Measurements from ENCODE around the gene IL1RN. TPM values are rescaled to one million over a fixed set of nuclear protein-coding genes. Genes with fewer than 3 reads are reported as not detected.

The IL1RN gene
- total and polyA plus RNA-seq, 2 of the 13 experiments (the other 11 are each of a cell fraction or from before 2014, with no cell fraction given), result 21.2 to 101 TPM

DNA sequence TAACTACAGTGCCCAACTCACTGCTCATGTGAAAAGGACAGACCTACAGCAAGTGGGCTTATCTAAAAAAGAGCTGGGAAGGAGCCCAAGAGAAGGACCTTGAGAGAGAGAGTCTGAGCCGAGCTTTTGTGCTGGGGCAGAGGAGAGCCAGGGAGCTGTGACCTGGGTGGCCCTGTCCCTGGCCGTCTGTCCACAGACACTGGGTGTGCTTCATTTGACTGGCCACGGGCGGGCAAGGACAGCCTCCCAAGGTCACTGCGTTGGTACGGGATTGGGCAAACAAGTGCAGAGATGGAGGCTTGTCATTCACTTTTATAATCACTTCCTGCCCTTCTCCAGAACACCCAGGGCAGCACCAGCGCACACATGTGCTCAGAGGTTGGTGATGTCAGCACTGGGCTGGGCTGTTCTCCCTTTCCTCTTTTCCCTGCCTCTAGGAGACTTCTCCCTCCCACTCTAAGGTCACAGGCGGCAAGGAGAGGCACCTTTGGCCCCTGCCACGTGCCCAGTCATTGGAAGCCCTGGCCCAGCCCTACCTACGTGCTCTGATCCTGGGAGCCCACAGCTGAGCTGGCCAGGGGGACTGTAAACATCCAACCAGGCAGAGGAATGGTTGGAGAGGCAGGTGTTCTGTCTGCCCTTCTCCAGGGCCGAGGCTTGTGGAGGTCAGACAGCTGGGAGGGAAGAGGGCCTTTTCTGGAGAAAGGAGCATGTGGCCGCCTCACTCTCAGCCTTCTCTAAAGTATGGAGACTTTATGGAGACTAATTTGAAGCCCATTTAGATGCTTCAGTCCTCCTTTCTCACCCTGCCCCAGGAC lies 39.9 kb downstream of the IL1RN start (continued):
- peak; percentile 81 for TF ChIP-seq KAT8 (CRISPR knock-in tag; IDR thresholded peaks at IDR 0.05)
- TF ChIP-seq ZSCAN9 (CRISPR knock-in tag; IDR thresholded peaks at IDR 0.05; ENCODE audit: borderline replicate concordance), result peak; percentile 99
- TF ChIP-seq CREBL2 (CRISPR knock-in tag; IDR thresholded peaks at IDR 0.05; ENCODE audit: borderline replicate concordance), result 0 out of 2 replicates have a peak, but pooled peaks have one; percentile 17
- peak; percentile 93; the same call in 1 of the 2 replicates for TF ChIP-seq HOXD1 (CRISPR knock-in tag; IDR thresholded peaks at IDR 0.05)
- peak; percentile 40; the same call in 1 of the 2 replicates for TF ChIP-seq PRMT3 (CRISPR knock-in tag; IDR thresholded peaks at IDR 0.05; ENCODE audit: borderline replicate concordance, low read depth)
- no peak for TF ChIP-seq LCORL (IDR thresholded peaks at IDR 0.05)
- TF ChIP-seq LCORL (CRISPR knock-in tag; IDR thresholded peaks at IDR 0.05), result peak; percentile 98
- peak; percentile 81; the same call in 1 of the 2 replicates for TF ChIP-seq ZFP41 (CRISPR knock-in tag; IDR thresholded peaks at IDR 0.05; ENCODE audit: borderline replicate concordance)
- TF ChIP-seq, protein P1, sequence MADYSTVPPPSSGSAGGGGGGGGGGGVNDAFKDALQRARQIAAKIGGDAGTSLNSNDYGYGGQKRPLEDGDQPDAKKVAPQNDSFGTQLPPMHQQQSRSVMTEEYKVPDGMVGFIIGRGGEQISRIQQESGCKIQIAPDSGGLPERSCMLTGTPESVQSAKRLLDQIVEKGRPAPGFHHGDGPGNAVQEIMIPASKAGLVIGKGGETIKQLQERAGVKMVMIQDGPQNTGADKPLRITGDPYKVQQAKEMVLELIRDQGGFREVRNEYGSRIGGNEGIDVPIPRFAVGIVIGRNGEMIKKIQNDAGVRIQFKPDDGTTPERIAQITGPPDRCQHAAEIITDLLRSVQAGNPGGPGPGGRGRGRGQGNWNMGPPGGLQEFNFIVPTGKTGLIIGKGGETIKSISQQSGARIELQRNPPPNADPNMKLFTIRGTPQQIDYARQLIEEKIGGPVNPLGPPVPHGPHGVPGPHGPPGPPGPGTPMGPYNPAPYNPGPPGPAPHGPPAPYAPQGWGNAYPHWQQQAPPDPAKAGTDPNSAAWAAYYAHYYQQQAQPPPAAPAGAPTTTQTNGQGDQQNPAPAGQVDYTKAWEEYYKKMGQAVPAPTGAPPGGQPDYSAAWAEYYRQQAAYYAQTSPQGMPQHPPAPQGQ (CRISPR knock-in tag; IDR thresholded peaks at IDR 0.05; ENCODE audit: borderline replicate concordance), result no peak
- TF ChIP-seq, protein P2, sequence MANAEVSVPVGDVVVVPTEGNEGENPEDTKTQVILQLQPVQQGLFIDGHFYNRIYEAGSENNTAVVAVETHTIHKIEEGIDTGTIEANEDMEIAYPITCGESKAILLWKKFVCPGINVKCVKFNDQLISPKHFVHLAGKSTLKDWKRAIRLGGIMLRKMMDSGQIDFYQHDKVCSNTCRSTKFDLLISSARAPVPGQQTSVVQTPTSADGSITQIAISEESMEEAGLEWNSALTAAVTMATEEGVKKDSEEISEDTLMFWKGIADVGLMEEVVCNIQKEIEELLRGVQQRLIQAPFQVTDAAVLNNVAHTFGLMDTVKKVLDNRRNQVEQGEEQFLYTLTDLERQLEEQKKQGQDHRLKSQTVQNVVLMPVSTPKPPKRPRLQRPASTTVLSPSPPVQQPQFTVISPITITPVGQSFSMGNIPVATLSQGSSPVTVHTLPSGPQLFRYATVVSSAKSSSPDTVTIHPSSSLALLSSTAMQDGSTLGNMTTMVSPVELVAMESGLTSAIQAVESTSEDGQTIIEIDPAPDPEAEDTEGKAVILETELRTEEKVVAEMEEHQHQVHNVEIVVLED (CRISPR knock-in tag; IDR thresholded peaks at IDR 0.05; ENCODE audit: borderline replicate concordance), result peak; percentile 76
- no peak for TF ChIP-seq ZSCAN30 (CRISPR knock-in tag; IDR thresholded peaks at IDR 0.05)
- no peak for TF ChIP-seq CBX2 (IDR thresholded peaks at IDR 0.05; ENCODE audit: low read depth, low read length)
- TF ChIP-seq CBX2 (CRISPR knock-in tag; IDR thresholded peaks at IDR 0.05; ENCODE audit: low read depth), result peak; percentile 90; the same call in 1 of the 2 replicates
- peak; percentile 52 for TF ChIP-seq HMG20B (CRISPR knock-in tag; conservative IDR thresholded peaks at IDR 0.05)
- peak; percentile 95 for TF ChIP-seq ZNF230 (CRISPR knock-in tag; IDR thresholded peaks at IDR 0.05)
- TF ChIP-seq ZNF790 (CRISPR knock-in tag; IDR thresholded peaks at IDR 0.05; ENCODE audit: borderline replicate concordance), result peak; percentile 91; the same call in 1 of the 2 replicates
- peak; percentile 80 for TF ChIP-seq POLR2AphosphoS5 (IDR thresholded peaks at IDR 0.05; ENCODE audit: low read depth, low read length)
- TF ChIP-seq SMC3 (IDR thresholded peaks at IDR 0.05; ENCODE audit: low read length), result no peak
- TF ChIP-seq, protein P3, sequence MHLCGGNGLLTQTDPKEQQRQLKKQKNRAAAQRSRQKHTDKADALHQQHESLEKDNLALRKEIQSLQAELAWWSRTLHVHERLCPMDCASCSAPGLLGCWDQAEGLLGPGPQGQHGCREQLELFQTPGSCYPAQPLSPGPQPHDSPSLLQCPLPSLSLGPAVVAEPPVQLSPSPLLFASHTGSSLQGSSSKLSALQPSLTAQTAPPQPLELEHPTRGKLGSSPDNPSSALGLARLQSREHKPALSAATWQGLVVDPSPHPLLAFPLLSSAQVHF (CRISPR knock-in tag; IDR thresholded peaks at IDR 0.05), result peak; percentile 87; the same call in 1 of the 2 replicates
- peak; percentile 80; the same call in 1 of the 2 replicates for TF ChIP-seq JUN (CRISPR knock-in tag; IDR thresholded peaks at IDR 0.05)
- peak; percentile 46; the same call in 1 of the 2 replicates for TF ChIP-seq PHF20 (CRISPR knock-in tag; IDR thresholded peaks at IDR 0.05)
- TF ChIP-seq KDM6A (CRISPR knock-in tag; IDR thresholded peaks at IDR 0.05; ENCODE audit: low read depth), result peak; percentile 68
- peak; percentile 99 for TF ChIP-seq NR2F1 (CRISPR knock-in tag; IDR thresholded peaks at IDR 0.05)
- peak; percentile 72 for TF ChIP-seq TAF1 (CRISPR knock-in tag; IDR thresholded peaks at IDR 0.05)
- TF ChIP-seq EHMT2 (IDR thresholded peaks at IDR 0.05; ENCODE audit: borderline replicate concordance, low read depth, low read length), result no peak
- no peak for TF ChIP-seq SETDB1 (CRISPR knock-in tag; IDR thresholded peaks at IDR 0.05; ENCODE audit: borderline replicate concordance)
